Stimulated activated CD4-positive, alpha-beta T cell treated with anti-CD3 and anti-CD28 coated beads, Interleukin-4, amount 100 ng/mL, for 24 hours (primary cell): Measurements from ENCODE around the gene KCNIP4.

Experiments
- DNase-seq: peaks from one replicate; pipeline ENCODE4 v3.0.0-alpha.2; 2020

KCNIP4 gene

DNA sequence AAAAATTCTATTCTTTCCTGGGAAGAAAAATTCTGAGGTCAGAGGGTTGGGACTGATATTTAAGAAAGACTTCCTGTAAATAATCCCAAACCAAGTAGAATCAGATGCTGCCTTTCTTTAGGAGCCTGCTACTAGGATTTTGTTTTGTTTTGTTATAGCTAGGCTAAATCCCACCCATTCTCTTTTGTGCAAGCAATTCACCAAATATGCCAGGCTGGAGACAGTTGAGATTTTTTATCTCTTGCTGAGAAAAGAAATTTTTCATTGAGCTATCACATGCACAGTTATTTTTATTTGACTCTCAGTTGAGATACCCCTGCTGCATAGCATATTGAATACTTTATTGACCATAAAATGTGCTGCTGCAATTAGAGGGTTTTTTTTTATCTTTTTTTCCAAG, 196.0 kb downstream of the KCNIP4 start:
- DNase-seq, result no peak

DNA sequence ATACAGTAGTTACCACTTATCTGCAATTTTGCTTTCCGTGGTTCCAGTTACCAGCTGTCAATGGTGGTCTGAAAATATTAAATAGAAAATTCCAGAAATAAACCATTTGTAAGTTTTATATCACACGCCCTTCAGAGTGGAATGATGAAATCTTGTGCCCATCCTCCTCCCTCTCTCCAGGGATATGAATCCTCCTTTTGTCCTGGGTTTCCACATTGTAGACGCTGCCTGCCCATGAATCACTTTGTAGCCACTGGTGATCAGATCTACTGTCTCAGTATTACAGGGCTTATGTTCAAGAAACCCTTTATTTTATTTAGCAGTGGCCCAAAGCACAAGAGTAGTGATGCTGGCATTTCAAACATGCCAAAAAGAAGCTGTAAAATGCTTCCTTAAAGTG, 198.6 kb downstream of the KCNIP4 start:
- DNase-seq, result no peak

DNA sequence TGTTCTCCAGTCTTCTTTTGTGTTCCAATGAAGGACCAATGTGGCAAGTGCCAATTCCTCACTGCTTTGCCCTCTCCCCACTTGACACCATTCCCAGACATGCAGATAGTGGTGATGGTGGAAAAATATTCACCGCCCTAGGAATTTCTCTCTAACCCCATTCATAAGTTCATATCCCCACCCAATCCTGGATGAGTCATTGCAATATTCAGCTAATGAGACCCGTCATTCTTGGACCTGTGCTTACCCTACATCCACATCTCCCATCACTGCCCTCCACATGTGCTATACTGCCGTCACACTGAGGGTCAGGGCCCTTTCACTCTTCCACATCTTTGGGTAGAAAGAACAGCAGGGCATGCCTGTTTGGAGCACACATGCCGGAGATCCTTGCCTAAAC, 199.2 kb downstream of the KCNIP4 start:
- no peak for DNase-seq

DNA sequence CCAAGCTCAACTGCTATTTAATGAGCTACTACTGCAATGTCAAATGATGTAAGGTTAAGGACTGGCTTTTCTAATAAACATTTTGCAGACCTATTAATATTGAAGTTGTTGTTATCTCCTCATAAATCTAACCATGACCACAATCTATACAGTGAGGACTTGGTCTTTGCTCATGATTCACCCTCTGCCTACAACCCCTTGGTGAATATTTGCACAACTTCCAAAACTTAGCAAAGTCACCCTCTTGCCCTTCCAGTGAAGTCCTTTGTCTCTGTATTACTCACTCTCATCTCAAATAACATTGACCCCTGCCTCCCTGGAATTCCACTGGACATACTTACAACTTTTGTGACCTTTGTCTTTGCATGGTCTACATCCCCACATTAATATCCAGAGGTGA, 204.5 kb downstream of the KCNIP4 start:
- DNase-seq, result no peak

DNA sequence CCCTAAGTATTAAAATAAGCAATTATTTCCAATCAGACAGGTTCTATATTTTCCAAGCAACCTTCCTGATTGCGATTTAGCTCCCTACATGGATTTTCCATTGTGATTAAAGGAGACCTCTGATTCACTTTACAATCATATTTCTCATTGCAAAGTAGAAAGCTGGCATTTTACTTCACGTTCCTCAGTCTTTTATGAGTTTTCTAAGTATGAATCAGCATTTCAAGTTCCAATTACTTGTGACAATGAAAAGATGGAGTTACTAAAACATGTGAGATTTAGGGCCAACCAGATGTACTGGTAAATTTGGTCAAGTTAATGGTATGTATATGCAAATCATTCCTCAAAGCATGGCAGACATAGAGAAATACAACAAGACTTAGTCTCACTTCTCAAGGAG, 206.2 kb downstream of the KCNIP4 start:
- DNase-seq, result no peak

DNA sequence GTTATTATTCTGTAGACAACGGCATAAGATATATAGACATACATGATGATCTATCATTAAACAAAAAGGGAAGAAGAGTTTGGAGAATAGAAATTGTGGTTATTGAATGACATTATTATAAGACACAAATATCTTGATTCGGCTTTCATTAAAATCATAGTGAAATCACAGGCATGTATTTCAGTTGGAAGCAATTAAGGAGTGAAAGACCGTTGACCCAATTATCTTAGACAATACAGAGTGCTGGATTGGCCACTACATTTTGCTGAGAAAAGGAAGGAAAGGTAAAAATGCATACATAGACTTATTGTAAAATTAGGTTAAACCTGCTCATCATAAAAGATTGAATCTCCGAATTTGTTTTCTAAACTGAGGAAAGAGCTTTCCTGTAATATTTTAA, 209.8 kb downstream of the KCNIP4 start:
- no peak for DNase-seq

DNA sequence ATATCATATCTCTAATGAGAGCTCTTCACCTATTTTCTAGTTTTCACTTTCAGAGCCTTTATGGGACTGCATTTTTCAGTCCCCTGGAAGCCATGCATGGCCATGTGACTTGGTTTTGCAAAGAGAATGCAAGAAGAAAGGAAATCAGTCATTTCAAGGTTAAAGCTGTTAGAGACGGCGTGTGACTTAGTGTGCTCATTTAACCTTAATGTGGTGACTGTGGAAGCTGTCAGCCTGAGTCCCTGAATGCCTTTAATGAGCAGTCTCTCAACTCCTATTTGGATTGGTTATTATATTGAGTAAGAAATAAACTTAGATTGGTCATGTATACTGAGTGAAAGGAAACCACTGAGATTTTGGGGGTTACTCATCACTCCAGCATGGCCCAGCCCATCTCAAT, 212.7 kb downstream of the KCNIP4 start:
- no peak for DNase-seq

DNA sequence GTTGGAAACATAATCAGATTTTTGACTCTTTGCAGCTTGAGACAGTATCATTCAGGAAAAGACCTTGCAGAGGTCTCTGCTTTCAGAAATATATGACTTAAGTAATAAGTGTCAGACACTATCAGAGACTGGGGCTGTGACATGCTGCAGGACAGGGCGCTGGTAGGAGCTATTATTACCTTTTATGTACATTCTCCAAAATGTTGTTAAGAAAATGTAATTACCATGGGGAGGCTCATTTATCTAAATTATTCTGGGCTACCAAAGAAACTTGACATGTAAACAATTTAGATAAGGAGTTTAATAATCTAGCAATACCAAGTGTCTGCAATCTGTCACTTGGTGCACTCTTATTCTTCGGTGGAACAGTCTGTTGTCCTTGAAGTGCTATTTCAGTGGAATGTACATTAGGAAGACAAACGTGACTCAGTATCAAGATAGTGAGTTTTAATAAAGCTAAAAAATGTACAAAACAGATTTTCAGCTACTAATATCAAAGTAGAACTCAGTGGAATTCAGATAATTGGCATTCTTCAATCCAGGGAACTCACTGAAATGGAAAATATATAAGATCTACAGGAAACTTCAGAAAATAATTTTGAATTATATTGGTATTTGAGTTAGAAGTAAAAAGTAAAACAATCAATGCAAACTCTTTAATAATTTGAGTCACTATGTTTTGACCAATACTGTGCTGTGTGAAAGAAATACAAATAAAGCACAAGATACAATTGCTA, 214.5 kb downstream of the KCNIP4 start:
- no peak for DNase-seq

DNA sequence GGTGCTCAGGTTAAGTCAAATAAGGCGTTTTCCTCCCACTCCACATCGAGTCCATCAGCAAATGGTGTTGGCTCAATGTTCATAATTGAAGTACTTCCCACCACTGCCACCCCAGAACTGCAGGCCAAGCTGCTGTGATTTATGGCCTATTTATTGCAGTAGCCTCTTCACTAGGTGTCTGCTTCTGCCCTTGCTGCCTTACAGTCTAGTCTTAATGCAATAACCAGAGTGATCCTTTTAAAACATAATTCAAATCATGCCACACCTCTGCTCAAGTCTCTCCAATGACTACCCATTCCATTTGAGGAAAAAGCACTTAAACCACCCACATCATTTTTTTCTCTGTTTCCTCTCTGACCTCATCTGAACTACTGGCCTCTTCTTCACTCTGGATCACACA, 220.3 kb downstream of the KCNIP4 start:
- no peak for DNase-seq

DNA sequence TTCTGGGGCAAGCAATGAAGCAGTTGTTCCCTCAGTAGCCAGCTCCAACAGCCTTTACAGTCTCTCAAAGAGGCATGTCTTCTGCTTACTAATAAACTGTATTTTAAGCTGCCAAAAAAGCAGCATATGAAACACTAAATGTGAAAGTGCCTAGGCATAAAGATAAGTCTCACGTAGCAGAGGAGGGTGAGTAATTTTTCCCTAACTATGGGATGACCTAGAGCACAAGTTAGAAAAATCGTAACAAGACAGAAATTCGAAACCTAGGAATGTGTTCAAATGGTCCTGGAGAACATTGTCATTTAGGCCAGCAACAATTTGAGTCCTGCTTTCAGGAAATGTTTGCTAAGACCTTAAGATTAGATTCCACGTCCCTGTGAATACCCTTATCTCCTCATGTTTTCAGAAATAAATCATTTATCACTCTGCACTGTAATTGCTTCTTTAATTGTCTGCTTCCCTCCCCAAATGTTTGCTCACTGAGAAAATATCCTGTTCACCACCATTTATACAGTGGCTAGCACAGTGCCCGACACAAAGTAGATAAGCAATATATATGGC, 222.2 kb downstream of the KCNIP4 start:
- DNase-seq, result no peak

DNA sequence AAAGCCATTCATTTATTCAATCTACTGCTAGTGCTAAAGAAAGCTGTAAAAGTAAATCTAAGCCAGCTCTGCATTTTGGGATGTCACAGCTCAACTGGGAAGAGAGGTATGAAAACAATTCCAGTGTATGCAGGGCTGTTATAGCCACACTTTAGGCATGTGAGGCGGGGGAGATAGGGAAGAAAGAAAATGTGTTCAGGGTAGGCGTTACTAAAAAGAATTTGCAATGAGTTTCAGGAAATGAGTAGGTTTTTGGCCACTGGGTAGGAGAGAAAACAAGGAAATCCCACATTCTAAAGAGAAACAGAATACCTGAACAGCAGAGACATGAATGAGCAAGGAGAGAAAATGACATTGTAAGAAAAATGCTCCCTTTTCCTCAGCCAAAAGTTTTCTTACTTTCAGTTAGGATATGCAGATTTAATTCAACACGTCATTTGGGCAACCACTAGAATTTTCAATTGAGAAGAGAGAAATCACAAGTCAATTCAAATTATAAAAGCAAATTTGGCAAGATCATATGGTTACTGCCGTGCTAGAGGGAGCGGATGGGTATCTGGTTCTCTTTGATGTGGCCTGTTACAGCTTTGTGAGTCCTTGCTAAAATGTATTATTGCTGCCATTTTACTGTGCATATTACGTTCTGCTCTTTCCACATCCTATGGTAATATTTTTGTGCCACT, 226.3 kb downstream of the KCNIP4 start:
- DNase-seq, result no peak

DNA sequence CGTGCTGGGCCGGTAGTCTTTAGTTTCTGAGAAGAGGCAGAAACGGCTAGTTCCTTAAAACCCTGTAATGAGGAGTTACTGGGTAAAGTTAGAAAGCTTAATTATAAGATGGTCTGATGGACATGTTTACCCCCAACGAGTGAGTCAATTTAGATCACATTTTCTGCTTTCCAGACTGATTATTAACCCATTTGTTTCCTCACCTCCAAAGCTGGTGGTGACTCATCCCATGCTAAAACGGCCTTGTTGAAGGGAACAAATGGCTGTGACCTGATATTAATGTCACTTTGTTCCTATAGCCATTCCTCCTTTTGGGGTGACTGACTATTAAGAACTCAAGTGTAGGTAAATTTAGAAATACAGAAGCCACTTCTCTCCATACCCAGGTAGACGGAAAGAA, 232.0 kb downstream of the KCNIP4 start:
- no peak for DNase-seq

DNA sequence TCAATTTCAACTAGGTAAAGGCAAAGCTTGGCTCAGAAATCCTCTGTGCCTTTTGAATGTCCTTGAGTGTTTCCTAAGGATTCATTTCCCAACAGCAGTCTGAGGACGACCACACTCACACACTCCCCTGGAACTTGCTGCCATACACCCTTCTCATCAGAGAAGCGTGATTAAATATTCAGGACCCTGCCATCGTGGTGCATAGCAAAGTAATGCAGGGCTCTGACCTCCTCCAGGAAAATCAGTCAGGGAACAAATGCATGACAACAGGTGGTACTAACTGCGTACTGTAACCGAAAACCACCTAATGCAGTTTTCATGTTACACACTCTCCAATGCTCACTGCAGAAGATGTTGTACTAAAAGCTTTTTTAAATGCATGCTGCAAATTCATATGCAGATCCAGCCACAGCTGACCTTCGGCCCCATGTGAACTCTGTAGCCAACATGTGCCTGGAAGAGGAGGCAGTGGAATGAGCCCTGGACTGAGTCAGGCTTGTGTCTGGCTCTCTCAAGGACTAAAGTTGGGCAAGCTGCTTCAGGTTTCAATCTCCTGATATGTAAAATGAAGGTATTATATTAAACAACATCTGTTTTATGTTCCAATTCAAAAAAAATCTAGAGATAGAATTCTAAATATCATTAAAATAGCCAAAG, 238.3 kb downstream of the KCNIP4 start:
- DNase-seq, result no peak

DNA sequence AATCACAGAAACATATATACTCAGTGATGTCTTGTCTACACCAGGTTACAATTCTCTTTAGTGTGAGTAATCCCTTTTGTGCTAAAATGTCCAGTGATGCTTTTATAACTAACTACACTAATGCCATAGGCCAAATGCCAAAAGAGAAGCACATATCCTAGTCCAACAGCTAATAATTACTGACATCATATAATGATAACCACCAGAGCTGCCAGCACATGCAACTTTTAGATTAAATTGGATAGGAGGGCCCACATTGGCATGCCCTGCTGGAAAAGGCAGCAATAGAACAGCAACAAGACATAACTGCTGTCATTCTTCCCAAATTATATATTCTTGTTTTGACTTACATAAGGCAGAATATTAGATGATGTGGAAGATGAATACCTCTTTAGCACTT, 238.8 kb downstream of the KCNIP4 start:
- DNase-seq, result no peak

DNA sequence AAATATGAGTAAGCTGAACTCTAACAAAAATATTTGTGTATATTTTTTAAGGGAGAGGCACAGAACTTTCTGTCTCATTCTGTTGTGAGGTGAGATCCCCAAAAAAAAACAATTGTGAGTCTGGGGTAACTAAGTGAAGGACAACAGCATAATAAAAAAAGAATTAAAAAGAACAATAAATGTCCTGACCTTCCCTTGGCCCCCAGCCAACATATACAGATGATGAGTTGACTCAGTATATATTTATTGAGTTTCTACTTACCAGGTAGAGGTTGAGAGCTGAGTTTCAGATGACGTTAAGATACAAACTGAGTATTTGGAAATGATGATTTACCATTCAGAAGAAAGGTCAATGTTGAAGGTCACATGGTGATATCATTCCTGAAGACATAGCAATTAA, 239.5 kb downstream of the KCNIP4 start:
- DNase-seq, result no peak

DNA sequence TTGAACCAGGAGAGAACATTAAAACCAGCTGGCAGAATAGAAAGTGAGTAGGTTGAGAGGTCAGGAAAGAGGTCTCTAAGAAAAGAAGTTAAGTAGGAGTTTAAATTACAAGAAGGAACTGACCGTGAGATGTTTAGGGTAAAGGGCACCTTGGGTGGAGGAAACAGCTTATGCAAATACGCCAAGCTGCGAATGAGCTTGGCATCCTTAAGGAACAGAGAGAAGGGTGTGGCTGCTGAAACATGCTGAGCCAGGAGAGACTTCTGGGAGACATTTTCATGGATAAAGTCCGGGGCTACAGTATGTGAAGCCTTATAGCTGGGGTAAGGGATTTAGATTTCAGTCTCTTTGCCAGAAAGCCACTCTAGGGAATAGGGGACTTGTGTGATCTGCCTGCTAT, 249.1 kb downstream of the KCNIP4 start:
- no peak for DNase-seq

DNA sequence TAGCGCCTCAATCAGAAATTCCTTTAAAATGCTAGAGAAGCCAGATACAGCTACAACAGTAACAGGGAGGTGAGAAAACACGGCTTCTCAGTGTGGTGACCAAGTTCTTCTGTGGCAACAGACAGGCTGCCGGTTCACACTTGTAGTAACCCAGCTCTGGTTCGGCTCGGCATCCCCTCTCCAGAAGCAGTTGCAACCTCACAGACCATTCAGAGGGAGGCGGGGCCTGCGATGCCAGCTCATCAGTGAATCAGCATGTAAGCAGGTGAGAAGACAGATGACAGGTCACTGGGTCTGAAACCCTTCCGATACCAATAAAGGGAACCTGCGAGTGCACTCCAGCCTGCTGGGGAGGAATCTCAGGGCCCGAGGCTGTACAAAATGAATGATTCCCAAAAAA, 251.0 kb downstream of the KCNIP4 start:
- no peak for DNase-seq

DNA sequence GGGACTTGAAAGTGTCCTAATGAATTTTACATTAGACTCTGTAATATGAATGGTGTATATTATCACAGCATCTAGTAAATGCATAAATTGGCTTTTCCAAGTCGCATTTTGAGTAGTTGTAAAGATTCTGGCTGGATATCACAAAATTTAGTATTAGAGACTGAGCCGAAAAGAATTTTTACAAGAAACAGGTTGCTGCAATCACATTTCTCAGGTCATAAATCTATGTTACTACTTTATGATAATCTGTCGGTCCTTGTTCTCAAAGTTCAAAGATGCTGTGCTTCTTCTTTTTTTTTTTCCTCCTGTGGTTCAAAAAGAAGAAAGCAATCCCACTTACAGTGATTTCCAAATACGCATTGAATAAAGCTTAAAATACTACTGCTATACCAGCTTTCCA, 253.4 kb downstream of the KCNIP4 start:
- DNase-seq, result no peak

DNA sequence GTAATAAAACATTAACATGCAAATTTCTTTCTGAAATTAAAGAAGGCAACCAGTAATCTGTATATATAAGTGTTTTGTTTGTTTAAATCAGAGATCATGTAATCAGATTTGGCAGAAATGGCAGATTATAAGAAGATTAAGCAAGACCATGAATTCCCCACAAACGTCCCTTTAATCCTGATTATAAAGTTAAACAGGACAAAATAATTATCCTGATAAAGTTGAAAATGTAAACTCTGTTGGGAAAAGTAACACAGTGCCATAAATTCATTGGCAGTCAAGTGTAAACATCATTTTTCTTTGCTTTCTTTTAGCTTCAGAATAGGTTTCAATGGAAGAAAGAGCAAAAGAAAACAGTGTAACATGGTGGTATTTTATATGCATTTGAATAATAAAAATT, 256.3 kb downstream of the KCNIP4 start:
- DNase-seq, result no peak

DNA sequence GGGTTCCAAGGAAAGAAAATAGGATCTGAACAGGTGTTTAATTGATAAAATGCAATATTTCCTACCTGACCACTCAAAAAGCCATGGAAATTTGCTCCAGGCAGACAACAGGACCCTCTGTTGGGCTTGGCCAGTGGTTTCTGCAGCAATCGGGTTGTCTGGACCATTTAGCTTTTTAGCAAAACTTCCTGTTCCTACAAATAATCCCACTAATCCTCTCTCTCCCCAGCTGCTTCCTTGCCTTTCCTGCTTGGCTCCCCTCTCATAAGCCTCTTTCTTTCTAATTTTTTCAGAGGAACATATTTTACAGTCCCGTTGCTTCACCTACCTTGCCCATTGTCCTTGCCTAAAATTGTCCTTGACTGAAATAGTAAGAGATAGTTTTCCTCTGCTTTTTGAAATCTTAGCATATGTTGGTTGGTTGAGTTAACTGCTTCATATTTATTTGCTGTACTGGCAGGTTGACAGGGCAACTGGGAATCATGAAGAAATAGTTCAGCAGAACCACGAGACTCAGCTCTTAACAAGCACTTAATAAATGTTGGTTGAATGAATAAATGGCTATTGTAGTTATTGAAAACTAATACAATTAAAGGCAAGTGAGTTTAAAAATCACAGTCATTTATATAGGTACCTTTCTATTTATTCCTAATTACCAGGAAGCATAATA, 259.8 kb downstream of the KCNIP4 start:
- no peak for DNase-seq

DNA sequence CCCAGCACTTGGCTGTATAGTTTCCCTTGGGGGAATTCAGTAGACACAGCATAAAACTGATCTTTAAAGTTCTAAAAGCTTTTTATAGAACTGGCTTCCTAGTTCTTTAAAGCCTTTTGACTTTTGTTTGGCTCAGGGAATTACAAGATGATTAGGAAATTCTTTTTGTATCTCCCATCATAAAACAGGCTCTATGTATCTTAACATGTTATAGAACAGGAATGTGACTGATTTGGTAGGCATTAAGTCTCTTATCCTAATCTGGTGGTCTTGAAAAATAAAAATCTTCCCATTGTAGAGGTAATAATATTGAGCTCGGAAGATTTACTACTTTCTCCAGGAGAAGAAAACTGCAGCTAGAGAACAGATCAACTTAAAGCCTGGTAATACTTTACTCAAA, 262.7 kb downstream of the KCNIP4 start:
- DNase-seq, result no peak

DNA sequence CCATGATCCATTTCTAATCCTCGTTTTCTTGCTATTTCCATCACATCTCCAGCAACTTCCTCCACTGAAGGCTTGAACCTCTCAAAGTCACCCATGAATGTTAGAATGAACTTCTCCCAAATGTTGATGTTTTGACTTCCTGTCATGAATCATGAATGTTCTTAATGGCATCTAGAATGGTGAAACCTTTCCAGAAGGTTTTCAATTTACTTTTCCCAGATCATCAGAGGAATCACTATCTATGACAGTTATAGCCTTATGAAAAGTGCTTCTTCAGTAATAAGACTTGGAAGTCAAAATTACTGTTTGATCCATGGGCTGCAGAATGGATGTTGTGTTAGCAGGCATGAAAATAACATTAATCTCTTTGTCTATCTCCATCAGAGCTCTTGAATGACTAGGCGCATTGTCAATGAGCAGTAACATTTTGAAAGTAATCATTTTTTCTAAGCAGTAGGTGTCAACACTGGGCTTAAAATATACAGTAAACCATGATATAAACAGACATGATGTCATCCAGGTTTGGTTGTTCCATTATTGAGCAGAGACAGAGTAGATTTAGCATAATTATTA, 268.2 kb downstream of the KCNIP4 start:
- DNase-seq, result no peak

DNA sequence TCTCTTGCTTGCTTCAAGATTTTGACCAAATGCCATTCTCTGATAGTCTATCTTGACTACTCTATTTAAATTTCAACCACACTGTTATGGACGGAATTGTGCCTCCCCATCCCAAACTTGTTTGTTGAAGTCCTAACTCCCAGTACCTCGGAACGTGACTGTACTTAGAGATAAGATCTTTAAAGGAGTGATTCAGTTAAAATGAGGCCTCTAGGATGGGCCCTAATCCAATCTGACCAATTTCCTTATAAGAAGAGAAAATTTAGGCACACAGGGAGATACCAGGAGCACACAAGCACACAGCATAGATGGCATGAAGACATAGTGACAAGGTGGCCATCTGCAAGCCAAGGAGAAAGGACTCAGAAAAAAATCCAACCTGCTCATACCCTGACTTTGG, 269.9 kb downstream of the KCNIP4 start:
- no peak for DNase-seq
